HG03039 (cell line): ENCODE measurements around the gene NUSAP1.
"Not testable (repeated sequence)": the region's sequence is repeated elsewhere in the genome, so short reads cannot be mapped to it uniquely, and the experiment has no call there.

Source experiments
- ATAC-seq: cut with Tn5 transposase; IDR thresholded peaks from one replicate; pipeline ENCODE4 v1.9.1; 2021; ENCODE audit warnings: mild to moderate bottlenecking, moderate library complexity; ENCODE audit not compliant: unreplicated experiment

The NUSAP1 gene

GRCh38 chr15:41332194-41333025, at the start of gene NUSAP1, which contains the start of gene OIP5:
NUSAP1 (plus strand) TSS chr15:41332881; CDS start chr15:41332958, 77 bp downstream.
OIP5 (minus strand) TSS chr15:41332591; CDS start chr15:41332561, 30 bp downstream.
- peak; percentile 85 for ATAC-seq

- ATAC-seq: not testable (repeated sequence)
Observed at GRCh38 chr15:41282980-41283652, 49.6 kb upstream of the NUSAP1 start.

- ATAC-seq: peak; percentile 93
Observed at GRCh38 chr15:41283653-41284426, 48.8 kb upstream of the NUSAP1 start.

DNA sequence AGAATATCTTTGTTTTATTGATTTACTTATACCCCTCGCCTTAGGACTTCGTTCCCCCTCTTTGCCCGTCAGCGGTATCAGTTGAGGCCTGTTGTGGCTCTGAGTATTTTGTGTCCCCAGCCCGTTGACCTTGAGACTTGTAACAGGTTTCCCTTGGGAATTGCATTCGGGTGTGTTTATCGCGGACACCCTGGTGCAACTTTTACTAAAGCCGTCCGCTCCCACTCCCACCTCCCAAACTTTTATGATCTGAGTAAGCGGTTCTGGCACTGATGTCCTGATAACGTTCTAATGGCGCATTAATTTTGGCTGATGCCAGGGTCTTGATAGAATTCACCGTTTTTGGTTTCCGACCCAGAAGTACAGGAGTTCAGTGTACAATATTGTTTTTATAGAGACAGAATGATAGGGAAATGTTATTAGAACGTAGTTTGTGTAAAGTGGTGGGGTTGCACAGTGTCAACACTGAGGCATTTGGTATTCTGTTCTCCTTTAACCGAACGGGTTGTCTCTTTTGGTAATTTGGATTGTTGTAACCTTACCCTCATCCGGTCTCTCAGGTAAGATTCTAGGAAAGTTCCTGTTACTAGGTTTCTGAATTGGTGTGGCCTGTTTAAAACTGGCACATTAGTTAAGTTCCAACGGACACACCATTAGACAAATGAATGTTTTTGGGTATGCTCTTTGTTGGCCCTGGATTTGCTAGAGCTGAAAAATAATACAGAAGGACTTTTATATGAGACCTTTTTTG, 48.1 kb upstream of the NUSAP1 start:
- no peak for ATAC-seq

- ATAC-seq: no peak
Observed at GRCh38 chr15:41285285-41285684, 47.4 kb upstream of the NUSAP1 start.

GRCh38 chr15:41286665-41287333, 45.9 kb upstream of the NUSAP1 start:
- ATAC-seq: no peak

- ATAC-seq: no peak
Observed at GRCh38 chr15:41288464-41288863, 44.2 kb upstream of the NUSAP1 start.

DNA sequence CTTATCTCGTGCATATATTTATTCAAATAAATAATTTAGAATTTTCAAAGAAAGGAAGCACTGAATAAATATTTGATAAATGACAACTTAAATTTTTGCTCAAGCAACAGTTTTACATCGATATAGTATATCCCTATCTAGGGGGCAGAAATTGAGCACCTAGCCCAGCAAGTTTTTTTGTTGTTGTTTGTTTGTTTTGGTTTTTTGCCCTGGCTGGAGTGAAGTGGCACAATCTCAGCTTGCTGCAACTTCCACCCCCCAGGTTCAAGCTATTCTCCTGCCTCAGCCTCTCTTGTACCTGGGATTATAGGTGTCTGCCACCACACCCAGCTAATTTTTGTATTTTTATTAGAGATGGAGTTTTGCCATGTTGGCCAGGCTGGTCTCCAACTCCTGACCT, 42.7 kb upstream of the NUSAP1 start:
- ATAC-seq: no peak

DNA sequence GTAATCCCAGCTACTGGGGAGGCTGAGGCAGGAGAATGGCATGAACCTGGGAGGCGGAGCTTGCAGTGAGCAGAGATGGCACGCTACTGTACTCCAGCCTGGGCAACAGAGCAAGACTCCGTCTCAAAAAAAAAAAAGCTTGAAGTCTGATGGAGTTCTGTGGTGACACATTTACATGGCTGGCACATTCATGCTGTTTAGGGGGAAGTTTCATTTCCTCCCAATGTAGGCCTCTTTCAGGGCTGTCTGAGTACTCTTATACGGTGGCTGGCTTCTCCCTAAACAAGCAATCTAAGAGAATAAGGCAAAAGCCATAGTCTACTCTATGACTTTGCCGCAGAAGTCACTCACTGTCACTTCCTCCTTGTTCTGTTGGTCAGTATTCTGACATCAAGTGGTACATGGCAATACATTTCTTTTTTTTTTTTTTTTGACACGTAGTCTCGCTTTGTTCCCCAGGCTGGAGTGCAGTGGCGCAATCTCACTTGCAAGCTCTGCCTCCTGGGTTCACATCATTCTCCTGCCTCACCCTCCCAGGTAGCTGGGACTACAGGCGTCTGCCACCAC, 41.5 kb upstream of the NUSAP1 start:
- ATAC-seq: no peak

- ATAC-seq: no peak
Observed at GRCh38 chr15:41292521-41292920, 40.2 kb upstream of the NUSAP1 start.

- ATAC-seq: not testable (repeated sequence)
Observed at GRCh38 chr15:41301139-41301538, 31.5 kb upstream of the NUSAP1 start.

- ATAC-seq: no peak
Observed at GRCh38 chr15:41301587-41301986, 31.1 kb upstream of the NUSAP1 start.

DNA sequence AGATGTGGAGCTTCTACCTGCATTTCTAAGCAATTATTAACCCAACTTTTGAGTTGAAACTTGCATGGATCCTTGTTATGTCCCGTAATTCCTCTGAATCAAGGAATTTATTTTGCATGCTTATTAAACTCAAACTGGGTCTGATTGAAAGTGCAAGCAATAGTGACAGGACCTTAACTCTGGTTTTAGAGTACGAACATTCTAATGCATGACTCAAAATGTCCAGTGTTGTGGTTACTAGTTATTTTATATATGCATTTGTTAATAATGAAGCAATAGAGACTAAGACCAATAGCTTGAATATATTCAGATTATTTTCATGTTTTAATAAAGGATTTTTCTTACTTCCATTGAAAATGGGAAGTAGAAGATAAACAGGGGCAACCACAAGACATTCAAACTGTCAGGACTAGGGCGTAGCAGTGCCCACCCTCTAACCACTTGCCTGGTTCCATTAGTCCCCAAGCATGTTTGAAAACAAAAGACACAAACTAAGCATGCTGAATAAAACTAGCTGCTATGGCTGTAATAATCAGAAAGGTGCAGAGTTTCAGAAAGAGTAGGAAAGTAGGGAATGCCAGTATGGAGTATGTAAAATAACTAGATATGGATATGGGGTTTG, 28.4 kb upstream of the NUSAP1 start:
- ATAC-seq: no peak

- ATAC-seq: no peak
Observed at GRCh38 chr15:41307679-41308078, 25.0 kb upstream of the NUSAP1 start.

DNA sequence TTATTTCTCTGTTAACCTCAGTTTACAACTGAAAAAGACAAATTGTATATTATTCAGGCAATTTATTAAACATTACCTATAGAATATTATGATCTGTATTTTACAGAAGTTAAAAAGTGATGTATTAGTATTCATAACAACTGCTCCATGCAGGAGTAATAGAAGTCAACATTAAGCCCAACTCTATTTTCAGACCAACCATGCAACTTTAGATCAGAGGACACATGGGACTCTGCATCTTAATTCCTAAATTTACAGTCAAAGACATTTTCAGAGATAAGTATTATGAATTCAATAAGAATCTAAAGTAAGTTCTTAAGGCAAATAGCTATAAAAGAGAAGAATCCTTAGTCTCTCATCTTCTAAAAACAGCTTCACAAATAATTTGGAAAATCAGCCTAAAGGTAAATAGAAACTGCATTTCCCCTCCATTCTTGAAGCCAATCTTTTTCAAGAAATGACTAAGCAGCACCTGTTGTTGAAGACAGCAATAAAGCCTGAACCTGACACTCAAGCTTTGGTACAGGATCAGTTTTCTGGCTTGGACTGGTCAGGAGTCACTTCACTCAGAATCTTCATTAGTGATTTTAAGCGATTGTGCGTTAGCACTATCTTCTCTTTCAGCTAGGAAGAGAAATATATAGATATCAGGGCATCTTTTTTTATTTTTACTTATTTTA, 23.3 kb upstream of the NUSAP1 start:
- no peak for ATAC-seq

- not testable (repeated sequence) for ATAC-seq
Observed at GRCh38 chr15:41320805-41321330, 11.8 kb upstream of the NUSAP1 start.

- ATAC-seq: no peak
Observed at GRCh38 chr15:41323611-41324010, 9.1 kb upstream of the NUSAP1 start.

DNA sequence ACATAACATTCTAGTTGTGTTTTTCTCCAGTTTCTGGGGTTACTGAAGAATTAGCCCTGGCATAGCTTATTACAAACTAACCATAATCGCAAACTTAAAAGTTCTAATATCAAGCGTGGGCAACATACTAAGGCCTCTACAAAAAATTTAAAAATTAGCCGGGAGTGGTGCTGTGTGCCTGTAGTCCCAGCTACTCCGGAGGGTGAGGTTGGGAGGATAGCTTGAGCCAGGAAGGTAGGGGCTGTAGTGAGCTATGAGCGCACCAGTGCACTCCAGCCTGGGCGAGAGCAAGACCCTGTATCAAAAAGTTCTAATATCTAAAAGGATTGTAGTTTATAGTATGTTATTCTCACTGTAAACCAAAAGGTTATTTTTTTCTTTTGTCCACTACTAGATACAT, 1.4 kb upstream of the NUSAP1 start:
- ATAC-seq: no peak

GRCh38 chr15:41331833-41332193, 868 bp upstream of the NUSAP1 start:
- no peak for ATAC-seq
